GM12878 (cell line): Measurements from ENCODE around the gene METRN. TPM values are rescaled to one million over a fixed set of nuclear protein-coding genes. Genes with fewer than 3 reads are reported as not detected.

Experiments
- CEBPB ChIP-seq, 2 experiments: fragments of 150-350 bp in 1 of 2; IDR thresholded peaks; 2 replicates each; pipeline ENCODE4 v1.6.1; 2012 to 2014; ENCODE audit warnings: low read depth in 2 of 2, low read length in 2 of 2, borderline replicate concordance in 1 of 2, inconsistent platforms in 1 of 2
- CHD4 ChIP-seq: fragments of 200-600 bp; sonication (generic); IDR thresholded peaks from 2 replicates; pipeline ENCODE4 v1.6.1; 2016; ENCODE audit warnings: mild to moderate bottlenecking
- CTCF ChIP-seq, 3 experiments: IDR thresholded peaks in 2 of 3; conservative IDR thresholded peaks in 1 of 3; 2 replicates each; pipeline ENCODE4 v1.5.1; 2011; ENCODE audit warnings: low read depth in 3 of 3, low read length in 3 of 3, mild to moderate bottlenecking in 3 of 3, control low read depth in 2 of 3, moderate library complexity in 2 of 3, inconsistent platforms in 1 of 3, mixed read lengths in 1 of 3; ENCODE audit not compliant: control insufficient read depth in 2 of 3, insufficient read depth in 1 of 3; ENCODE audit errors: extremely low read depth in 1 of 3
- DPF2 ChIP-seq: fragments of 450-650 bp; IDR thresholded peaks from 2 replicates; pipeline ENCODE4 v1.6.1; 2017; ENCODE audit warnings: mild to moderate bottlenecking
- EED ChIP-seq: sonication (generic); IDR thresholded peaks from 2 replicates; pipeline ENCODE4 v1.6.1; 2016; ENCODE audit warnings: antibody characterized with exemption, low read depth
- EP300 ChIP-seq, 2 experiments: fragments of 150-350 bp in 1 of 2; IDR thresholded peaks; 2 replicates each; pipeline ENCODE4 v1.6.1; 2011 to 2012; ENCODE audit warnings: low read depth in 2 of 2, low read length in 2 of 2, borderline replicate concordance in 1 of 2, improper control_type of control experiment in 1 of 2, inconsistent platforms in 1 of 2; ENCODE audit not compliant: control insufficient read depth in 1 of 2
- ETV6 ChIP-seq, 2 experiments: fragments of 450-650 bp in 1 of 2; IDR thresholded peaks in 1 of 2; conservative IDR thresholded peaks in 1 of 2; 2 replicates each; pipeline ENCODE4 v1.6.1; 2014; ENCODE audit warnings: antibody characterized with exemption in 1 of 2, borderline replicate concordance in 1 of 2, low read depth in 1 of 2, mild to moderate bottlenecking in 1 of 2, moderate library complexity in 1 of 2
- HCFC1 ChIP-seq: fragments of 150-350 bp; IDR thresholded peaks from 2 replicates; pipeline ENCODE4 v1.6.1; 2014; ENCODE audit warnings: low read length
- IKZF1 ChIP-seq: fragments of 450-650 bp; conservative IDR thresholded peaks from 2 replicates; pipeline ENCODE4 v1.6.1; 2017; ENCODE audit warnings: antibody characterized with exemption, mild to moderate bottlenecking
- IRF3 ChIP-seq: fragments of 450-650 bp; IDR thresholded peaks from 2 replicates; pipeline ENCODE4 v1.6.1; 2014; ENCODE audit warnings: mild to moderate bottlenecking
- IRF4 ChIP-seq: IDR thresholded peaks from 2 replicates; pipeline ENCODE4 v1.6.1; 2011; ENCODE audit warnings: low read depth, low read length
- KDM1A ChIP-seq: fragments of 200-600 bp; sonication (generic); IDR thresholded peaks from 2 replicates; pipeline ENCODE4 v1.6.1; 2016; ENCODE audit warnings: borderline replicate concordance
- KLF5 ChIP-seq: fragments of 450-650 bp; IDR thresholded peaks from 2 replicates; pipeline ENCODE4 v1.6.1; 2014; ENCODE audit warnings: mild to moderate bottlenecking; ENCODE audit not compliant: partially characterized antibody
- MLLT1 ChIP-seq: fragments of 450-650 bp; IDR thresholded peaks from 2 replicates; pipeline ENCODE4 v1.6.1; 2016; ENCODE audit warnings: mild to moderate bottlenecking
- MTA2 ChIP-seq: fragments of 450-650 bp; IDR thresholded peaks from 2 replicates; pipeline ENCODE4 v1.6.1; 2016; ENCODE audit warnings: low read depth, mild to moderate bottlenecking, moderate library complexity
- MXI1 ChIP-seq: fragments of 150-350 bp; IDR thresholded peaks from 2 replicates; pipeline ENCODE4 v1.6.1; 2011; ENCODE audit warnings: low read depth, mild to moderate bottlenecking, inconsistent platforms, low read length, improper control_type of control experiment
- NR2C1 ChIP-seq: fragments of 450-650 bp; IDR thresholded peaks from 2 replicates; pipeline ENCODE4 v1.6.1; 2017; ENCODE audit warnings: antibody characterized with exemption, mild to moderate bottlenecking, moderate library complexity
- PAX5 ChIP-seq: IDR thresholded peaks from 2 replicates; pipeline ENCODE4 v1.6.1; 2011; ENCODE audit warnings: low read depth, low read length, borderline replicate concordance
- POLR2AphosphoS2 ChIP-seq: IDR thresholded peaks from 2 replicates; pipeline ENCODE4 v1.6.1; 2011; ENCODE audit warnings: low read depth, mild to moderate bottlenecking, low read length, improper control_type of control experiment, moderate library complexity
- RUNX3 ChIP-seq: IDR thresholded peaks from 2 replicates; pipeline ENCODE4 v1.6.1; 2012; ENCODE audit warnings: low read length, inconsistent platforms
- SMAD1 ChIP-seq: fragments of 450-650 bp; IDR thresholded peaks from 2 replicates; pipeline ENCODE4 v1.6.1; 2018; ENCODE audit warnings: mild to moderate bottlenecking, low read depth; ENCODE audit not compliant: partially characterized antibody
- SMAD5 ChIP-seq: IDR thresholded peaks from 2 replicates; pipeline ENCODE4 v1.6.1; 2016; ENCODE audit warnings: antibody characterized with exemption, low read depth
- SMARCA5 ChIP-seq: fragments of 450-650 bp; IDR thresholded peaks from 2 replicates; pipeline ENCODE4 v1.6.1; 2017; ENCODE audit warnings: mild to moderate bottlenecking
- SPI1 ChIP-seq: IDR thresholded peaks from 2 replicates; pipeline ENCODE4 v1.6.1; 2011; ENCODE audit warnings: low read depth, mild to moderate bottlenecking, low read length, moderate library complexity, borderline replicate concordance; ENCODE audit not compliant: insufficient read depth
- SUZ12 ChIP-seq: fragments of 200-600 bp; sonication (generic); IDR thresholded peaks from one replicate; pipeline ENCODE4 v1.6.1; 2018; ENCODE audit warnings: antibody characterized with exemption, mild to moderate bottlenecking; ENCODE audit not compliant: unreplicated experiment
- TARDBP ChIP-seq: IDR thresholded peaks from 2 replicates; pipeline ENCODE4 v1.6.1; 2016; ENCODE audit warnings: borderline replicate concordance
- TCF3 ChIP-seq: IDR thresholded peaks from 2 replicates; pipeline ENCODE4 v1.6.1; 2012; ENCODE audit warnings: low read depth, mild to moderate bottlenecking, low read length, borderline replicate concordance; ENCODE audit not compliant: insufficient read depth
- polyA plus RNA-seq, 11 experiments: library from polyadenylated mRNA; depleted of rRNA in 4 of 11; unstranded in 6 of 11; stranded (reverse) in 5 of 11; fragments of >200 nt; fragmentation: Nextera tagmentation in 4 of 11; fragmentation: Illumina TruSeq in 1 of 11; extraction: Ambion mirVana in 4 of 11; extraction: Trizol in 1 of 11; gene quantifications; 1 replicate in 1 of 11; 2 replicates in 10 of 11; pipeline versions ENCODE4 v1.2.1 to v1.2.3, GENCODE V29; 2011 to 2016; ENCODE audit warnings: inconsistent platforms in 2 of 11, missing spikeins in 2 of 11, low read depth in 1 of 11
- total RNA-seq, 4 experiments: library from RNA; depleted of rRNA in 3 of 4; stranded (reverse); fragments of >200 nt in 3 of 4; fragmentation: Illumina TruSeq in 1 of 4; extraction: Trizol in 1 of 4; gene quantifications; 2 replicates each; pipeline versions ENCODE4 v1.2.1 to v1.2.3, GENCODE V29; 2013 to 2021

The METRN gene
- total and polyA plus RNA-seq, 10 of the 15 experiments (the other 5 are each of a cell fraction or from before 2014, with no cell fraction given) = 0.11 to 12.8 (median 1.1) TPM; not detected in 1

- TF ChIP-seq MTA2 (no peak), HCFC1 (no peak), DPF2 (no peak), MLLT1 (no peak), NR2C1 (no peak), POLR2AphosphoS2 (peak; percentile 84), PAX5 (no peak), SUZ12 (no peak), CTCF (IDR thresholded peaks at IDR 0.05 in 2 of 3, conservative IDR thresholded peaks at IDR 0.05 in 1 of 3; ENCODE audit: control insufficient read depth in 2 of 3, extremely low read depth in 1 of 3, insufficient read depth in 1 of 3, low read depth in 3 of 3, low read length in 3 of 3) (no peak), CEBPB (IDR thresholded peaks at IDR 0.05; ENCODE audit: borderline replicate concordance in 1 of 2, low read depth in 2 of 2, low read length in 2 of 2) (no peak), IKZF1 (peak; percentile 29; the same call in 1 of the 2 replicates), EP300 (IDR thresholded peaks at IDR 0.05; ENCODE audit: borderline replicate concordance in 1 of 2, control insufficient read depth in 1 of 2, low read depth in 2 of 2, low read length in 2 of 2) (no peak), SMAD5 (no peak), SMARCA5 (peak; percentile 64; the same call in 1 of the 2 replicates), ETV6 (conservative IDR thresholded peaks at IDR 0.05 in 1 of 2, IDR thresholded peaks at IDR 0.05 in 1 of 2; ENCODE audit: borderline replicate concordance in 1 of 2, low read depth in 1 of 2) (no peak), RUNX3 (peak; percentile 7; the same call in 1 of the 2 replicates), TARDBP (no peak), SPI1 (no peak), IRF3 (no peak), CHD4 (no peak), KDM1A (no peak), IRF4 (no peak), TCF3 (0 out of 2 replicates have a peak, but pooled peaks have one; percentile 16), EED (no peak), KLF5 (no peak), MXI1 (peak; percentile 95), SMAD1 (no peak)
These were observed 13.4 kb downstream of the METRN start (continued) for GRCh38 chr16:728131-728889.
